HG02678 (cell line): Measurements from ENCODE around the gene CCL27.
"Not testable (repeated sequence)": the region's sequence is repeated elsewhere in the genome, so short reads cannot be mapped to it uniquely, and the experiment has no call there.

Experiments
- ATAC-seq: cut with Tn5 transposase; IDR thresholded peaks from one replicate; pipeline ENCODE4 v1.9.1; 2021; ENCODE audit warnings: mild to moderate bottlenecking, moderate library complexity; ENCODE audit not compliant: unreplicated experiment

CCL27 gene

GRCh38 chr9:34651876-34652601 lies 10.4 kb downstream of the CCL27 start, which contains the start of gene IL11RA:
Gene IL11RA, plus strand, starts transcription at chr9:34652185. Its CDS starts 3,033 bp downstream, at chr9:34655218.
- ATAC-seq, result no peak

- ATAC-seq, result no peak
These were observed 11.1 kb downstream of the CCL27 start for GRCh38 chr9:34651321-34651720.

- ATAC-seq, result no peak
These were observed 11.6 kb downstream of the CCL27 start for GRCh38 chr9:34650816-34651215.

GRCh38 chr9:34648673-34649072 lies 13.8 kb downstream of the CCL27 start:
- no peak for ATAC-seq

- ATAC-seq, result no peak
These were observed 14.8 kb downstream of the CCL27 start for GRCh38 chr9:34647651-34648050.

GRCh38 chr9:34647084-34647403 lies 15.4 kb downstream of the CCL27 start:
- ATAC-seq, result no peak

- ATAC-seq, result peak; percentile 92
These were observed 16.0 kb downstream of the CCL27 start, which contains the start of gene GALT for GRCh38 chr9:34646211-34647083. Gene GALT, plus strand, starts transcription at chr9:34646675. Its CDS starts 30 bp downstream, at chr9:34646705.

- ATAC-seq, result no peak
These were observed 17.6 kb downstream of the CCL27 start for GRCh38 chr9:34644766-34645314.

GRCh38 chr9:34642679-34643078 lies 19.8 kb downstream of the CCL27 start:
- no peak for ATAC-seq

- ATAC-seq, result not testable (repeated sequence)
These were observed 23.1 kb downstream of the CCL27 start for GRCh38 chr9:34639322-34639721.

- no peak for ATAC-seq
These were observed 24.4 kb downstream of the CCL27 start for GRCh38 chr9:34638138-34638445.

GRCh38 chr9:34637356-34638137 lies 24.9 kb downstream of the CCL27 start, which contains the start of gene SIGMAR1:
Gene SIGMAR1, minus strand, starts transcription at chr9:34637787. Its CDS starts 90 bp downstream, at chr9:34637697.
- ATAC-seq, result peak; percentile 90

GRCh38 chr9:34636791-34637355 lies 25.6 kb downstream of the CCL27 start:
- ATAC-seq, result no peak

GRCh38 chr9:34635556-34635955 lies 26.9 kb downstream of the CCL27 start:
- ATAC-seq, result no peak

GRCh38 chr9:34634551-34635248 lies 27.8 kb downstream of the CCL27 start:
- ATAC-seq, result no peak

- no peak for ATAC-seq
These were observed 28.5 kb downstream of the CCL27 start for GRCh38 chr9:34633851-34634550.

- no peak for ATAC-seq
These were observed 29.3 kb downstream of the CCL27 start for GRCh38 chr9:34633166-34633565.

- ATAC-seq, result no peak
These were observed 31.9 kb downstream of the CCL27 start for GRCh38 chr9:34630402-34631154.

GRCh38 chr9:34629491-34629808 lies 33.0 kb downstream of the CCL27 start:
- no peak for ATAC-seq
